ENCODE measurements around the gene SCLY.

GRCh38 chr2:238122287-238123217, 61.8 kb downstream of the SCLY start:
- TF ChIP-seq CTCF (IDR thresholded peaks at IDR 0.05) (no peak), EP300 (IDR thresholded peaks at IDR 0.05) (no peak), POLR2A (IDR thresholded peaks at IDR 0.05) (no peak)
